NCI-H69 (cell line): ENCODE results near the gene COL6A3.

Experiments used
- DNase-seq: peaks from one replicate; lab custom pipeline; 2025; lab: John Stamatoyannopoulos, UW

COL6A3 gene

GRCh38 chr2:237348281-237348865, 65.6 kb downstream of the COL6A3 start:
- DNase-seq: no peak

DNA sequence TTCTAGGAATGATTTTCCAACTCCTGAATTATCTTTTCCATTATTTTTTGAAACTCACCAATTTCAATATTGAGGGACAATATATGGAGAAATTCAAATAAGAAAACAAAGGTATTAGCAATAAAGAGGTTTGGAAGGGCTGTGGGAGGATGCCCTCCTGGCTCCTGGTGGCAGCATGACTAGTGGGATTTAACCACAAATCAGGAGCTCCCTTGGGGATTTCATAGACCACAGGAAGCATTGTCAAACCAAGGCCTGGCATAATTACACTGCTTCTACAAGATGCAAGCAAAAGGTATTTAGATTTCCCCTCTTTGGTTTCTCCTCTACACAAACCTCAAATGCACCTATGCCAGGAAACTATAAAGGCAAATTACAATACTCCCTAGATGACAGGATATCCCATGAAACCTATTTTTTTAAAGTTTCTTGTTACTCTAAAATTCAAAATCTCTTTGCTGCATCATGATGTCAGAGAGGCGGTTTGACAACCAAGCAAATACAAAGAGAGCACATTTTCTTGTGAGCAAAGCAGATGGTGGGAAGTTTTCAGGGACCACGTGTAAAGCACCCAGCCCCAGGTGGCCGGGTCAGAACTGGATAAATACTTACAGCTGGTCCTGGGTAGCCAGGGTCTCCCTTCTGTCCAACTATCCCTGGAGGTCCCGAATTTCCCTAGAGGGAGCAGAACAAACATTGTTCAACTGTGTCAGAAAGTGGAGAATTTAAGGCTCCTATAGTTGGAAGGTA, 67.9 kb downstream of the COL6A3 start:
- peak; percentile 48 for DNase-seq

GRCh38 chr2:237345411-237345810, 68.6 kb downstream of the COL6A3 start:
- no peak for DNase-seq

- DNase-seq: no peak
These were observed 69.0 kb downstream of the COL6A3 start for GRCh38 chr2:237344942-237345341.

DNA sequence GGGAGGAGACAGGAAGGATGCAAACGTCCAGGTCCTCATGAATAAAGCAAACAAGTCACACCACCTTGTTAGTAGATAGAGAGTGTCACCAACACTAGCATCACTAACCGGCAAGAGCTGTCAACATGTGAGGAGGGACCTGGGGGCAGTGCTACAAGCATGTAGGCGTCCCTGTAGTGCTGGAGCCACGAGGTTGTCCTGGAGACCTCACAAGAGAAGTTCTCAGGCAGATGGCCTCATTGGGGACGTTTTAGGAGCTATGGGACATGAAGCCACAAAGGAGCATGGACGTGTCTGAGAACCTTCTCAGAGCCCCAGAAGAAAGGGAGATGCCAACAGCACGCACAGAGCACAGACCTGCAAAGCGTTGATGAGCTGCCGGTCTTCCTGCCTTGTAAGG, 70.0 kb downstream of the COL6A3 start:
- DNase-seq: no peak

DNA sequence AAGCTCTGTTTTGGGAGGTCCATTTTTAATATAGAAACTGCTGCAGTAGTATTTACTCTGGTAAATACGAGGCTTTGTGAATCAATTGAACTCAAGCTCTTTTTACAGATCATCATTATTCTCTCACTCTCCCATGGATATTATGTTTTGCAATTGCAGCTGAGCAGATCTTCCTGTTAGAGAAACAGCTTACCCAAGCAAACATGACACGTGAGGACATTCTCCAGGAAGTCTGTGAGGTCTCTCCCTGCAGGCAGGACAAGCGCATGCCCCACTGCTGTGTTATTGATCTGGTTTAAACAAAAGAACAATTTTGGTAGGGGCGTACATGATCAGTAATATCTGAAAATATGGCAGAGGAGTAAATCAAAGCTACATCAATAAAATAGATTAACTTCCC, 72.1 kb downstream of the COL6A3 start:
- peak; percentile 1 for DNase-seq

DNA sequence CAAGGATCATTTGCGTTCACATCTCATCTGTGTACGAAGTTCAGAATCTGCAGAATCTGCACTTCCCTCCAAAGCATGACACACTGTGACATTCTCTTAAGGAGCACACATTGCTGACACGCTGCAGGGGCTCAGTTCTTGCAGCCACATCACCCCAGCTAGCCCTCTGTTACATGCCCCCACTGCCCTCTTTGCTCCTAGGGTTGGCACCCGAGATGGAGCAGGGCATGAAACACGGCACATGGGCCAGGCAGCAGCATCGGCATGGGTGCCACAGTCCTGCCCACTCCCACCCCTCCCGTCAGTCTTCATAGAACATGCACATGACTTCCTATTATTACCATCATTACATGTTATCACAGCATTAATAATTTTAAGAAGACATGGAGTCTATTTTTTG, 76.4 kb downstream of the COL6A3 start:
- DNase-seq: no peak

DNA sequence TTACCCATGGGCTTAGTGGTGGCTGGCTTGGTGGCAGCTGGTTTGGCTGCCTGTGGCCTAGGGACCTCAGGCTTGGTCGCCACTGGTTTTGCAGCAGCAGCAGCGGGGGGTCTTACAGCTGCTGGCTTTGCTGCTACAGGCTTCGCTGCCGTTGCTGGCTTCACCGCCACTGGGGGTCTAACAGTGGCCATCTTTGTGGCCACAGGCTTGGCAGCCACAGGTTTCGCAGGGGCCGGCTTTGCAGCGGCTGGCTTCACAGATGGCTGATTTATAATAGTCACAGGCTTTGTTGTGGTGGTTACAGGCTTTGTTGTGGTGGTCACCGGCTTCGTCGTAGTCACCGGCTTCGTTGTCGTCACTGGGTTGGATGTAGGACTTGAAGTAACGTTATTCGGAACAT, 77.8 kb downstream of the COL6A3 start:
- DNase-seq: no peak

DNA sequence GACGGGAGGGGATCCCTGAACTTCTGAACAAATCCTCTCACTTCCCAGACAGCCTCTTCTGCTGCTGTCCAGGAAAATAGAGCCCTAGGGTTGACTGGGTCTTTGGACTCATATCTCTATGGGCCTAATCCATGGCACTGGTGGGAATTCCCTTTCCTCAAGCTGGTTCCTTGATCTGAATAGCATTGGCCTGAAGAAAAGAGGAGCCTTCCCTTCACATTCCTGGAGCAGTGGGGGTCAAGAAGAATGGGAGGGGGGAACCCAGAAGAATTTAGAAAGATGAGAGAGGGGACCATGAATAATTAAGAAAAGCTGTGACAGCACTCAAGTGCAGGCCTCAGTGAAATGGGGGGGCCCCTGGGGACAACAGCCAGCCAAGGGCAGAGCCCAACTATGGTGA, 80.2 kb downstream of the COL6A3 start:
- no peak for DNase-seq

GRCh38 chr2:237330541-237330940, 83.4 kb downstream of the COL6A3 start:
- DNase-seq: no peak

DNA sequence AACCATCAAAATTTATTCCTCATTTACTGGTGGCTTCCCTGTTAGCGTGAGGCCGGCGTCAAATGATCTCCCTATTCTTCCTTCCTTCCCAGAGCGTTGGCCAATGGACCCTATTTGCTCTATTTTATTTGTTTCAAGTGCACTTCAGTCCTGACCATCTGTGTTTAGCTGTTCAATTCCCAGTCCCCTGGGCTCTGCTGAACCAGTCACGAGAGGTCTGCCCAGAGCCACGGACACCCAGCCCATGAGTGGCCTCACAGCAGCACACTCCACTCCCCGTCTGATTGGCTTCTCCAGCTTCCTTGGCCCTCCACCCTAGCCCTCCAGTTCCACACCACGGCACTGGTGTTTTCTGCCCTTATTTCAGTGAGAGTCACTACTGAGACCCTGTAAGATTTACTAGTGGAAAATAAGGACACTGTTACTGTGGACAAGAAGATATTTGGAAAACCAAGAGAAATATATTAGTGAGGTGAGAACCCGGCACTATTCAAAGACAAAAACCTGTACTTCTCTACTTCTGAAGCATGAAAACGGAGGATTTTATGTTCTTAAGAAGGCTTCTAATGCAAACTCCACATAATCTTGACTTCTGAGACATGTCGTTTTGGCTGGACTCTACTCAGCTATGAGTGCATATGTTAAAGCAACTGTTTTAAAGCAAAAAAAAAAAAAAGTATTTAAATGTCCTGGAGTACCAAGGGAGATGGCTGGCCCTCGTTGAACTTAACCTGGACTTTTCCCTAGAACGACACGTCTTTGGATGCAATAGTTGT, 86.6 kb downstream of the COL6A3 start:
- no peak for DNase-seq

GRCh38 chr2:237326266-237327171, 87.4 kb downstream of the COL6A3 start:
- no peak for DNase-seq

GRCh38 chr2:237324837-237325236, 89.1 kb downstream of the COL6A3 start:
- peak; percentile 4 for DNase-seq

DNA sequence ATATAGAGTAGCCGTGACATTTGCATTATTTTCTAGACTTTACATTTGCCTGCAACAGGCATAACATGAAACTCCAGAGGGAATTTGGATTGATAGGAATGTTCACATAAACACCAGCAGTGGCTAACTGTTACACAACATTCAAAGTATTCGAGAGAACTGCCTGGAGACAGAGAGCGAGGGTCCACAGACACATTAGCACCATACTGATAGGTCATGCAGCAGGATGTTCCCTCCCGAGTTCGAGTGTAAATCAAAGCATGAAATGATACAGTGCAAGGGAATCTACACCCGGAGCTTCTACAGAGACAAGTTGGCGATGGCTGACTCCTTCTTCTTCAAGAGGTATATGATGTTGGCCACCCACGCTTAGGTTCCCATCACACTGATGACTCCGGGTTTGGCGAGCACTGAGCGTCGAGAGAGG, 89.5 kb downstream of the COL6A3 start:
- DNase-seq: no peak

DNA sequence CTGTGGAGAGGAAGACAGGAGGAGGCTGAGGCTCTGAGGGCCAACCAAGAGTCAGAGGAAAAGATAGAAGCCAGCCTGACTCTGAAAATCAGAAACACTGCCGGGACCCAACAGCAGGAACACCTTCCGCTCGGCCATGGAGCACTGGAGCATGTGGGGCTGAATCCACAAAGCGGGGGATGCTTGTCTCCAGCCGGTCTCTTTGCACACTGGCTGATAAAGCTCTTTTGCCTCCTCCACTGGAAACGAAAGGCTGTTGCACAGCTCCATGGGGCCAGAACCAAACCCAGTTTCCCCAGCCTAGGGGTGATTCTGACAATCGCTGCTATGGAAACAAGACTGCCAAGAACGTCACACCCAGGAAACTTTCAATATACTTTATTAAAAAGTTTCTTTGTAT, 90.3 kb downstream of the COL6A3 start:
- no peak for DNase-seq

DNA sequence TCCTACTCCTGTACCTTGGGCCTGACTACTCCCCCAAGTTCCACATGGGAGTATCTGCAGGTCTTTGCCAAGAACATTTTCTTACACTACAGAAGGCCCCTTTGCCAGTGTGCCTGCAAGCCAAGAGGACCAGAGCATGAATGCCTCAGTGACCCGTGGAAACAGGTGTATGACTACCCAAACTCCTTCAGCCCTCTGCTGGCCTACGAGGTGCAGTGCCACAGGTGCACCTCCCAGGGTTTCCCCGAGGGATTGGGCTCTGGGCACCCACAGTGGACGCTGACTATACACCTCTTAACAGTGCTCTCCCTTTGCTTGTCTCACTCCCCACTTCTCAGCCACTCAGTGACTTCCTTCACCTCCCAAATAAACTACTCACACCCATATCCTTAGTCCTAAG, 91.4 kb downstream of the COL6A3 start:
- peak; percentile 37 for DNase-seq

DNA sequence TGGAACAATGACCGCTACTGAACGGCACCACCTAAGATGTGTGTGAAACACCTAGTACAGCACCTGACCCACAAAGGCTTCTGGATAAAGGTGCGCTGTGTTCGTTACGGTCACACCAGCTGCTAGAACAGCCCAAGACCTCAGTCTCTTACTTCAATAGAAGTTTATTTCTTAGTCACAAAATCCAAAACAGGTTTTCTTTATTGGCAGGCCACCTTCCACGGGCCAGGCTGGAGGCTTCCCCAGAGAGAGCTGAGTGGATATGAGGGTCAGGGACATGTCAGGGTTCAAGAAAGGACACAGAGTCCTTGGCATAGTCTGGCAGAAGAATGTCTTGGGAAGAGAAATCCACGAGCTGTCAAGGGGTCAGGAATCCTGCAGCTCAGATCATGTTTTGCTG, 92.2 kb downstream of the COL6A3 start:
- DNase-seq: no peak

GRCh38 chr2:237320801-237321560, 93.0 kb downstream of the COL6A3 start:
- DNase-seq: no peak

DNA sequence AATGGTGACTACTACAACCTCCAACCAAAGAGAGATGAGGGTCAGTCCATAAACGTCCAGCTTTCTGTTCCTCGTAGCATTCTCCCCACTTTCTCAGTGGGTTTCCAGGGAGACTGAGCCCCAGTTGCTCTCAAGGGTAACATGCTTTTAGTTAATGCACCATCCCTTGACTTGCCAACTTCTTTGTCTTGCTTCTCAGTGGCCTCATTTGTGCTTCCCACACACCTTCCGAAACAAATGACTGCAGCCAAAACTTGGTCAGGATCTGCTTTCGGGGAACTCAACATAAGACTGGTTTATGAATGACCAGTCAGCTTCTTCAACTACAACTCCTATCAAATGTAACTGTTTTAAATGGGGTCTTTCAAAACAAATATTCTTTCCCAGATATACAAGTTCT, 94.1 kb downstream of the COL6A3 start:
- DNase-seq: no peak

GRCh38 chr2:237319086-237319820, 94.7 kb downstream of the COL6A3 start:
- DNase-seq: no peak

- no peak for DNase-seq
These were observed 97.6 kb downstream of the COL6A3 start for GRCh38 chr2:237316339-237316738.
